K562 (cell line): ENCODE measurements around the gene YTHDF1.

Source experiments
- CBX5 ChIP-seq: IDR thresholded peaks from 2 replicates; pipeline ENCODE4 v1.6.1; 2014; ENCODE audit warnings: low read depth, borderline replicate concordance
- HCFC1 ChIP-seq: IDR thresholded peaks from 2 replicates; pipeline ENCODE4 v1.6.1; 2012; ENCODE audit warnings: low read depth, low read length, improper control_type of control experiment
- MYC ChIP-seq, 2 experiments: fragments of 250-450 bp in 1 of 2; sonication (Bioruptor Pico) in 1 of 2; IDR thresholded peaks; 2 replicates each; pipeline versions ENCODE4 v1.5.1 to v1.6.1; 2012 to 2021; ENCODE audit warnings: low read depth in 2 of 2, borderline replicate concordance in 1 of 2, improper control_type of control experiment in 1 of 2, low read length in 1 of 2, mild to moderate bottlenecking in 1 of 2, moderate library complexity in 1 of 2
- NFATC3 ChIP-seq: fragments of 450-650 bp; IDR thresholded peaks from 2 replicates; pipeline ENCODE4 v1.6.1; 2017; ENCODE audit warnings: mild to moderate bottlenecking
- NFIC ChIP-seq: fragments of 450-650 bp; IDR thresholded peaks from 2 replicates; pipeline ENCODE4 v1.6.1; 2017; ENCODE audit warnings: mild to moderate bottlenecking, inconsistent platforms
- RAD21 ChIP-seq, 2 experiments: fragments of 250-450 bp in 1 of 2; fragments of 450-650 bp in 1 of 2; sonication (Bioruptor Pico) in 1 of 2; formaldehyde crosslinking in 1 of 2; IDR thresholded peaks in 1 of 2; conservative IDR thresholded peaks in 1 of 2; 2 replicates each; pipeline versions ENCODE4 v1.4.0 to v1.8.0; 2020 to 2022; ENCODE audit warnings: mild to moderate bottlenecking in 2 of 2, moderate library complexity in 1 of 2
- RNF2 ChIP-seq: sonication (generic); IDR thresholded peaks from 2 replicates; pipeline ENCODE4 v1.6.1; 2016
- SMARCB1 ChIP-seq: IDR thresholded peaks from 2 replicates; pipeline ENCODE4 v1.6.1; 2011; ENCODE audit warnings: improper control_type of control experiment, low read depth; ENCODE audit not compliant: insufficient read length
- ZFP36 ChIP-seq: fragments of 150-350 bp; IDR thresholded peaks from 2 replicates; pipeline ENCODE4 v1.6.1; 2018; ENCODE audit warnings: low read length, low read depth; ENCODE audit not compliant: partially characterized antibody
- ZSCAN29 ChIP-seq: fragments of 450-650 bp; IDR thresholded peaks from 2 replicates; pipeline ENCODE4 v1.6.1; 2017
- TF ChIP-seq, protein P1 (sequence below), 3 experiments: IDR thresholded peaks in 2 of 3; conservative IDR thresholded peaks in 1 of 3; 2 replicates each; pipeline ENCODE4 v1.5.1; 2011 to 2012; ENCODE audit warnings: low read length in 3 of 3, mild to moderate bottlenecking in 3 of 3, control low read depth in 2 of 3, improper control_type of control experiment in 1 of 3, inconsistent platforms in 1 of 3, low read depth in 1 of 3, mixed read lengths in 1 of 3, moderate library complexity in 1 of 3; ENCODE audit not compliant: insufficient read depth in 2 of 3
- TF ChIP-seq, protein P2 (sequence below): IDR thresholded peaks from 2 replicates; pipeline ENCODE4 v1.6.1; 2011; ENCODE audit warnings: borderline replicate concordance, low read depth, mild to moderate bottlenecking, moderate library complexity, low read length; ENCODE audit not compliant: insufficient read depth, poor library complexity, severe bottlenecking
- TF ChIP-seq, protein P3 (sequence below), 2 experiments: fragments of 450-650 bp; conservative IDR thresholded peaks; 2 replicates each; pipeline ENCODE4 v1.6.1; 2017; ENCODE audit warnings: mild to moderate bottlenecking in 2 of 2, moderate library complexity in 2 of 2
- TF ChIP-seq, protein P4 (sequence below): sonication (generic); formaldehyde crosslinking; IDR thresholded peaks from 2 replicates; pipeline ENCODE4 v1.8.1; 2023; ENCODE audit warnings: mild to moderate bottlenecking, missing genetic modification reagents, moderate library complexity

DNA sequence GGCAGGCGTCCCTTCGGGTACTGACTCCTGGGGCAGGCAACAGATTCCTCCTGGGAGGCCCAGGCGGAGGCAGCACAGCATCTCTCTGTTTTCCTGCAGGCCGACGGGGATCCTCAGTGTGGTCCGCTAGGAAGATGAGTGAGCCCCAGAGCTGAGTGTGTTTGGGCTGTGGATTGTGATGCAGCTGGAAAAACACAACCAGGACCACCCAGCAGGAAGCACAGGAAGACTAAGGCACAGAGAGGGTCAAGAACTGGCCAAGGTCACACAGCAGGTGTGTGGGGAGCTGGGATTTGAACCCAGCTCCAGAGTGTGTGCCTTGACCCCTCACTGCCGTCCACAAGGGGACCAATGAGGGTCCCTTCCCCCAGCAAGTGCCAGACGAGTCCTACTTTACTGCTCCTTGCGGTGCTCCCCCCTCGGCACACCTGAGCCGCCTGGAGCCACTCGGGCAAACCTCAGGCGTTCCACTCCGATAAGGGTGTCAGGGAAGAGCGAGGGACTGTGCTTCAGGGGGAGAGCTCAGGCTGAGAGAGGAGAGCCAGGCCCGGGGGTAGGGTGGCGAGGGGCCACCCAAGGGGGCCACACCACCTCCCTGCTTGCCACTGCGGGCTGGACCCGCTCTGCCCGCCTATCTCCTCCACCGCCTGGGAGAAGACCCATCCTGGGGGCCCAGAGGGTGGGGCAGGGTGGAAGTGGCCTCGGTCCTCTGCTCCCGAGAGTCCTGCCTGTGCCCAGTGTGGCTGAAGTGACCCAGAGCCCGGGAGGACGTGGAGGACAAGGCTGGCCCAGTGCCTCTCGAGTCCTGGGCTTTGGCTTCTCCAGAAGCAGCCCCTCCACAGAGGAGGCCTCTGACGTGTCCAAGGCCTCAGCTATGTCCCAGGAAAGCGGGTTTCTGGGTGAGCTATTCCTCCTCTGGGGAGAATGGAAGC lies 63.3 kb downstream of the YTHDF1 start:
- TF ChIP-seq, protein P1, sequence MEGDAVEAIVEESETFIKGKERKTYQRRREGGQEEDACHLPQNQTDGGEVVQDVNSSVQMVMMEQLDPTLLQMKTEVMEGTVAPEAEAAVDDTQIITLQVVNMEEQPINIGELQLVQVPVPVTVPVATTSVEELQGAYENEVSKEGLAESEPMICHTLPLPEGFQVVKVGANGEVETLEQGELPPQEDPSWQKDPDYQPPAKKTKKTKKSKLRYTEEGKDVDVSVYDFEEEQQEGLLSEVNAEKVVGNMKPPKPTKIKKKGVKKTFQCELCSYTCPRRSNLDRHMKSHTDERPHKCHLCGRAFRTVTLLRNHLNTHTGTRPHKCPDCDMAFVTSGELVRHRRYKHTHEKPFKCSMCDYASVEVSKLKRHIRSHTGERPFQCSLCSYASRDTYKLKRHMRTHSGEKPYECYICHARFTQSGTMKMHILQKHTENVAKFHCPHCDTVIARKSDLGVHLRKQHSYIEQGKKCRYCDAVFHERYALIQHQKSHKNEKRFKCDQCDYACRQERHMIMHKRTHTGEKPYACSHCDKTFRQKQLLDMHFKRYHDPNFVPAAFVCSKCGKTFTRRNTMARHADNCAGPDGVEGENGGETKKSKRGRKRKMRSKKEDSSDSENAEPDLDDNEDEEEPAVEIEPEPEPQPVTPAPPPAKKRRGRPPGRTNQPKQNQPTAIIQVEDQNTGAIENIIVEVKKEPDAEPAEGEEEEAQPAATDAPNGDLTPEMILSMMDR (IDR thresholded peaks at IDR 0.05 in 2 of 3, conservative IDR thresholded peaks at IDR 0.05 in 1 of 3; ENCODE audit: insufficient read depth in 2 of 3, low read depth in 1 of 3, low read length in 3 of 3): no peak
- TF ChIP-seq NFATC3: no peak
- TF ChIP-seq, protein P2, sequence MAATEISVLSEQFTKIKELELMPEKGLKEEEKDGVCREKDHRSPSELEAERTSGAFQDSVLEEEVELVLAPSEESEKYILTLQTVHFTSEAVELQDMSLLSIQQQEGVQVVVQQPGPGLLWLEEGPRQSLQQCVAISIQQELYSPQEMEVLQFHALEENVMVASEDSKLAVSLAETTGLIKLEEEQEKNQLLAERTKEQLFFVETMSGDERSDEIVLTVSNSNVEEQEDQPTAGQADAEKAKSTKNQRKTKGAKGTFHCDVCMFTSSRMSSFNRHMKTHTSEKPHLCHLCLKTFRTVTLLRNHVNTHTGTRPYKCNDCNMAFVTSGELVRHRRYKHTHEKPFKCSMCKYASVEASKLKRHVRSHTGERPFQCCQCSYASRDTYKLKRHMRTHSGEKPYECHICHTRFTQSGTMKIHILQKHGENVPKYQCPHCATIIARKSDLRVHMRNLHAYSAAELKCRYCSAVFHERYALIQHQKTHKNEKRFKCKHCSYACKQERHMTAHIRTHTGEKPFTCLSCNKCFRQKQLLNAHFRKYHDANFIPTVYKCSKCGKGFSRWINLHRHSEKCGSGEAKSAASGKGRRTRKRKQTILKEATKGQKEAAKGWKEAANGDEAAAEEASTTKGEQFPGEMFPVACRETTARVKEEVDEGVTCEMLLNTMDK: no peak
- no peak for TF ChIP-seq MYC (IDR thresholded peaks at IDR 0.05; ENCODE audit: low read depth, low read length)
- no peak for TF ChIP-seq MYC (CRISPR knock-in tag; IDR thresholded peaks at IDR 0.05; ENCODE audit: borderline replicate concordance, low read depth)
- TF ChIP-seq ZSCAN29: no peak
- TF ChIP-seq RNF2: no peak
- TF ChIP-seq NFIC: no peak
- TF ChIP-seq ZFP36: peak; percentile 56
- no peak for TF ChIP-seq RAD21 (CRISPR knock-in tag; conservative IDR thresholded peaks at IDR 0.05 in 1 of 2, IDR thresholded peaks at IDR 0.05 in 1 of 2)
- no peak for TF ChIP-seq CBX5
- TF ChIP-seq, protein P3, sequence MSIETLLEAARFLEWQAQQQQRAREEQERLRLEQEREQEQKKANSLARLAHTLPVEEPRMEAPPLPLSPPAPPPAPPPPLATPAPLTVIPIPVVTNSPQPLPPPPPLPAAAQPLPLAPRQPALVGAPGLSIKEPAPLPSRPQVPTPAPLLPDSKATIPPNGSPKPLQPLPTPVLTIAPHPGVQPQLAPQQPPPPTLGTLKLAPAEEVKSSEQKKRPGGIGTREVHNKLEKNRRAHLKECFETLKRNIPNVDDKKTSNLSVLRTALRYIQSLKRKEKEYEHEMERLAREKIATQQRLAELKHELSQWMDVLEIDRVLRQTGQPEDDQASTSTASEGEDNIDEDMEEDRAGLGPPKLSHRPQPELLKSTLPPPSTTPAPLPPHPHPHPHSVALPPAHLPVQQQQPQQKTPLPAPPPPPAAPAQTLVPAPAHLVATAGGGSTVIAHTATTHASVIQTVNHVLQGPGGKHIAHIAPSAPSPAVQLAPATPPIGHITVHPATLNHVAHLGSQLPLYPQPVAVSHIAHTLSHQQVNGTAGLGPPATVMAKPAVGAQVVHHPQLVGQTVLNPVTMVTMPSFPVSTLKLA (conservative IDR thresholded peaks at IDR 0.05): no peak
- no peak for TF ChIP-seq HCFC1
- TF ChIP-seq SMARCB1: no peak
- TF ChIP-seq, protein P4, sequence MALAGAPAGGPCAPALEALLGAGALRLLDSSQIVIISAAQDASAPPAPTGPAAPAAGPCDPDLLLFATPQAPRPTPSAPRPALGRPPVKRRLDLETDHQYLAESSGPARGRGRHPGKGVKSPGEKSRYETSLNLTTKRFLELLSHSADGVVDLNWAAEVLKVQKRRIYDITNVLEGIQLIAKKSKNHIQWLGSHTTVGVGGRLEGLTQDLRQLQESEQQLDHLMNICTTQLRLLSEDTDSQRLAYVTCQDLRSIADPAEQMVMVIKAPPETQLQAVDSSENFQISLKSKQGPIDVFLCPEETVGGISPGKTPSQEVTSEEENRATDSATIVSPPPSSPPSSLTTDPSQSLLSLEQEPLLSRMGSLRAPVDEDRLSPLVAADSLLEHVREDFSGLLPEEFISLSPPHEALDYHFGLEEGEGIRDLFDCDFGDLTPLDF (CRISPR knock-in tag): no peak
